ENCODE measurements around the gene NPLOC4.

DNA sequence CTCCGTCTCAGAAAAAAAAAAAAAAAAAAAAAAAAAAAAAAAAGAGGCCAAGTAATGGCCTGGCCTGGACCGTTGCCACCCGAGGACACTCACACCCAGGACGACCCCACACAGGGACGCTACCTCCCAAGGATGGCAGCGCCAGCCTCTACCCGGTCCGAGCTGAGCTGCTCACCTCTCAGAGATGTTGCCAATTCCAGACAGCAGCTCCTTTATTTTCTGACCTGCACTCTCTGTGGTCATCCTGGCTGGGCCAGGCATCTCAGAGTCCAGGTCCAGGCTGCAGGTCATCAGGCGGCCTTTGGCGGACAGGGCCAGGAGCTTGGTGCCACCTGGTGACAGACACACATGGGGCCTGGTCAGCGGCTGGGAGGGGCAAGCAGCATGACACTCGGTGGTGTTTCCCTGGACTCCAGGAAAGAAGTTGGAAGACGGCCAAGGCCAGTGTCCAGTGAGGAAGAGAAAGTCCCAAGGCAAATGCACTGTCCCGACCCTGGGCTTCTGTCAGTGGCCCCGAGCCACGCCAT, 87.8 kb downstream of the NPLOC4 start:
- TF ChIP-seq, protein P1, sequence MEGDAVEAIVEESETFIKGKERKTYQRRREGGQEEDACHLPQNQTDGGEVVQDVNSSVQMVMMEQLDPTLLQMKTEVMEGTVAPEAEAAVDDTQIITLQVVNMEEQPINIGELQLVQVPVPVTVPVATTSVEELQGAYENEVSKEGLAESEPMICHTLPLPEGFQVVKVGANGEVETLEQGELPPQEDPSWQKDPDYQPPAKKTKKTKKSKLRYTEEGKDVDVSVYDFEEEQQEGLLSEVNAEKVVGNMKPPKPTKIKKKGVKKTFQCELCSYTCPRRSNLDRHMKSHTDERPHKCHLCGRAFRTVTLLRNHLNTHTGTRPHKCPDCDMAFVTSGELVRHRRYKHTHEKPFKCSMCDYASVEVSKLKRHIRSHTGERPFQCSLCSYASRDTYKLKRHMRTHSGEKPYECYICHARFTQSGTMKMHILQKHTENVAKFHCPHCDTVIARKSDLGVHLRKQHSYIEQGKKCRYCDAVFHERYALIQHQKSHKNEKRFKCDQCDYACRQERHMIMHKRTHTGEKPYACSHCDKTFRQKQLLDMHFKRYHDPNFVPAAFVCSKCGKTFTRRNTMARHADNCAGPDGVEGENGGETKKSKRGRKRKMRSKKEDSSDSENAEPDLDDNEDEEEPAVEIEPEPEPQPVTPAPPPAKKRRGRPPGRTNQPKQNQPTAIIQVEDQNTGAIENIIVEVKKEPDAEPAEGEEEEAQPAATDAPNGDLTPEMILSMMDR (IDR thresholded peaks at IDR 0.05), result no peak
- TF ChIP-seq POLR2A (IDR thresholded peaks at IDR 0.05), result peak in 2 of 3 donors; percentile 7 to 15

Measured in body of pancreas (tissue), 4 donors.